BLaER1 treated with 17β-estradiol and CSF1 and Interleukin-3, amounts not matched to agents 10 nM and 100 nM (cell line): ENCODE results near the gene TVP23C.
"Not testable (repeated sequence)": the region's sequence is repeated elsewhere in the genome, so short reads cannot be mapped to it uniquely, and the experiment has no call there.

ENCODE experiments used
- H3K27ac ChIP-seq, 11 experiments: shearing (Covaris generic); formaldehyde crosslinking; 2 replicates each; pipeline ENCODE4 v1.8.1; 2022
- H3K27me3 ChIP-seq, 11 experiments: shearing (Covaris generic); formaldehyde crosslinking; 2 replicates each; pipeline ENCODE4 v1.8.1; 2022
- H3K36me3 ChIP-seq, 11 experiments: shearing (Covaris generic); formaldehyde crosslinking; 2 replicates each; pipeline ENCODE4 v1.8.1; 2022
- H3K4me1 ChIP-seq, 10 experiments: shearing (Covaris generic); formaldehyde crosslinking; 2 replicates each; pipeline ENCODE4 v1.8.1; 2022
- H3K4me2 ChIP-seq, 11 experiments: shearing (Covaris generic); formaldehyde crosslinking; 2 replicates each; pipeline ENCODE4 v1.8.1; 2022
- H3K4me3 ChIP-seq, 10 experiments: shearing (Covaris generic); formaldehyde crosslinking; 2 replicates each; pipeline ENCODE4 v1.8.1; 2022
- H3K9ac ChIP-seq, 11 experiments: shearing (Covaris generic); formaldehyde crosslinking; 2 replicates each; pipeline ENCODE4 v1.8.1; 2022
- H3K9me3 ChIP-seq, 11 experiments: shearing (Covaris generic); formaldehyde crosslinking; replicated peaks in 1 of 11; 2 replicates each; pipeline ENCODE4 v1.8.1; 2022
- H4K20me1 ChIP-seq, 11 experiments: shearing (Covaris generic); formaldehyde crosslinking; 2 replicates each; pipeline ENCODE4 v1.8.1; 2022
- Cebpa-rat ChIP-seq, 11 experiments: shearing (Covaris generic); IDR thresholded peaks; 2 replicates each; pipeline ENCODE4 v1.8.1; 2022

The TVP23C gene

DNA sequence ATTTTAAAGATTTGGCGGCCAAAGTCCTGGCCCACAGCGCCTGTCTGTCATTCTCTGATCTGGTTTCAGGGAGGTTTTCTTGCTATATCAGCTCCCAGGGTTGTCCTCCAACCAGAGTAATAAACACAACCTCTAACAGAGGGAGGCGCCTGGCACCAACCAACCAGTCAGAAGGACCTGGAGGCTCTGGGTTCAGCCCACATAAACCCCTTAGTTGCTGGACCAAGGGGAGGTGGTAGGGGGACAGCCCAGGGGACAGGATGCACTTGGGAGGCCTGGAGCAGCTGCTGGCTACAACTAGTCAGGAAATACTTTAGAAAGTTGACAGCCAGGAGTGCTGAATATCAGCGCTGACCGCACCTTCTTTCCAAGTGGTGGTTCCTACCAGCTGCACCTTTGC, 54.2 kb downstream of the TVP23C start:
- H3K4me1 ChIP-seq, result peaks cover 7 to 27% (median 14%) of the 10 kb centered on the region in 10 experiments; a peak in 18 of 20 replicates
- H3K27me3 ChIP-seq, result no peaks in the 10 kb centered on the region
- H4K20me1 ChIP-seq, result no peaks in the 10 kb centered on the region
- no peak overlapping the region for H3K9ac ChIP-seq
- no peak for TF ChIP-seq Cebpa-rat (IDR thresholded peaks at IDR 0.05)
- no peak overlapping the region for H3K27ac ChIP-seq
- no peaks in the 10 kb centered on the region for H3K9me3 ChIP-seq
- H3K36me3 ChIP-seq, result no peaks in the 10 kb centered on the region
- H3K4me3 ChIP-seq, result no peak overlapping the region
- H3K4me2 ChIP-seq, result peak overlapping the region in 1 of 11 experiments; percentile 9; a peak in 1 of 22 replicates

- Histone ChIP-seq H3K4me2 (no peak overlapping the region), H3K27me3 (no peaks in the 10 kb centered on the region), H3K9me3 (no peaks in the 10 kb centered on the region), H4K20me1 (no peaks in the 10 kb centered on the region), H3K36me3 (no peaks in the 10 kb centered on the region), H3K4me1 (peaks cover 9 to 33% (median 14%) of the 10 kb centered on the region in 10 experiments), H3K27ac (no peak overlapping the region), H3K9ac (no peak overlapping the region), H3K4me3 (no peak overlapping the region)
- no peak for TF ChIP-seq Cebpa-rat (IDR thresholded peaks at IDR 0.05)
Observed at GRCh38 chr17:15508466-15508865, 54.8 kb downstream of the TVP23C start.

- Histone ChIP-seq H3K4me2 (no peak overlapping the region), H3K4me3 (no peak overlapping the region), H3K27me3 (no peaks in the 10 kb centered on the region), H3K9me3 (no peaks in the 10 kb centered on the region), H3K36me3 (no peaks in the 10 kb centered on the region), H3K27ac (no peak overlapping the region), H3K4me1 (peaks cover 14 to 39% (median 20%) of the 10 kb centered on the region in 10 experiments), H4K20me1 (no peaks in the 10 kb centered on the region), H3K9ac (no peak overlapping the region)
- TF ChIP-seq Cebpa-rat (IDR thresholded peaks at IDR 0.05), result no peak
Observed at GRCh38 chr17:15507896-15508295, 55.4 kb downstream of the TVP23C start.

GRCh38 chr17:15507001-15507400, 56.3 kb downstream of the TVP23C start:
- H3K4me1 ChIP-seq, result peaks cover 23 to 46% (median 29%) of the 10 kb centered on the region in 10 experiments
- no peaks in the 10 kb centered on the region for H4K20me1 ChIP-seq
- H3K9me3 ChIP-seq, result no peaks in the 10 kb centered on the region
- no peaks in the 10 kb centered on the region for H3K27me3 ChIP-seq
- no peak overlapping the region for H3K27ac ChIP-seq
- no peak overlapping the region for H3K4me2 ChIP-seq
- TF ChIP-seq Cebpa-rat (IDR thresholded peaks at IDR 0.05), result no peak
- H3K4me3 ChIP-seq, result no peak overlapping the region
- H3K9ac ChIP-seq, result no peak overlapping the region
- H3K36me3 ChIP-seq, result no peaks in the 10 kb centered on the region

DNA sequence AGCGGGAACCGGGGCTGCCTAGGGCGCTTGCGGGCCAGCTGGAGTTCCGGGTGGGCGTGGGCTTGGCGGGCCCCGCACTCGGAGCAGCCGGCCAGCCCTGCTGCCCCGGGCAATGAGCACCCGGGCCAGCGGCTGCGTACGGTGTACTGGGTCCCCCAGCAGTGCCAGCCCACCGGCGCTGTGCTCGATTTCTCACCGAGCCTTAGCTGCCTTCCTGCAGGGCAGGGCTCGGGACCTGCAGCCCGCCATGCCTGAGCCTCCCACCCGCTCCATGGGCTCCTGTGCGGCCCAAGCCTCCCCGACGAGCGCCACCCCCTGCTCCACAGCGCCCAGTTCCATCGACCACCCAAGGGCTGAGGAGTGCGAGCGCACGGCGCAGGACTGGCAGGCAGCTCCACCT, 57.6 kb downstream of the TVP23C start:
- not testable (repeated sequence) for H3K4me2 ChIP-seq, H3K27me3 ChIP-seq, H3K9me3 ChIP-seq, H3K4me3 ChIP-seq, H3K36me3 ChIP-seq, H3K9ac ChIP-seq, H3K27ac ChIP-seq, H4K20me1 ChIP-seq
- peaks cover 26 to 48% (median 32%) of the 10 kb centered on the region in 10 experiments for H3K4me1 ChIP-seq

GRCh38 chr17:15503731-15504130, 59.6 kb downstream of the TVP23C start:
- no peaks in the 10 kb centered on the region for H3K27me3 ChIP-seq
- H3K4me3 ChIP-seq, result no peak overlapping the region
- H3K9ac ChIP-seq, result no peak overlapping the region
- no peaks in the 10 kb centered on the region for H4K20me1 ChIP-seq
- no peak for TF ChIP-seq Cebpa-rat (IDR thresholded peaks at IDR 0.05)
- H3K9me3 ChIP-seq, result no peaks in the 10 kb centered on the region
- no peaks in the 10 kb centered on the region for H3K36me3 ChIP-seq
- peaks cover 18 to 35% (median 23%) of the 10 kb centered on the region in 10 experiments for H3K4me1 ChIP-seq
- H3K27ac ChIP-seq, result no peak overlapping the region
- peak overlapping the region in 8 of 11 experiments; percentile 76 to 97 (median 88); a peak in 11 of 22 replicates for H3K4me2 ChIP-seq

DNA sequence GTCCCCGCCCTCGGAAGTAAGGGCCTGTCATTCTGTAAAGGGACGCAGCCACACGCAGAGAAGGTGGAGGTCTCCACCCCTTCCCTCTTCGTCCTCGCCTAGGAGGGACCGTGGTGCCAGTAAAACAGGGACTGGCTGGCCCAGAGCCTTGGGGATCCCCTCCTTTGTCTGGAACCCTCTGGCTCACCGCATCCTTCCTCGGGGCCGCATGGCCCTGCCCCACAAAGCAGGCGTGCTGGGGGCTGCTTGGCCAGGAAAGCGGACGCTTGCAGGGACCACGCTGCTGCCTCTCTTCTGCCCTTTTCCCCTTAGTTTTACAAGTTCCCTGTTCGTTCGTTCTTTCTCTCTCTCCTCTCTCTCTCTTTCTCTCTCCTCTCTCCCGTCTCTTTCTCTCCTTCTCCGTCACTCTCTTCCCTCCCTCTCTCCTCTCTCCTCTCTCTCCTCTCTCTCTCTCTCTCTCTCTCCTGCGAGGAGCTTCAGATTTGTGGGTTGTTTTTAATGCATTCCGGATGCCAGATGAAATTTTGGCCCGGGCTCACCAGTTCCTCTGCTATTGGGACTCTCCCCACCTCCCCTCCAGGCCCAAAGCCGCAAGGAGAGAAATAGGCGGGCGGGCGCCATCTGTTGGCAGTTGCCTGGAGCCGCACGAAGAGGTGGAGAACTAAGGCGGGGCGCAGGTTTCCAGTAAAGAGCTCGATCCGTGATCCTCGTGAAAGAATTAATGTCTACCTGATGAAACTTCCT, 60.7 kb downstream of the TVP23C start:
- no peak for TF ChIP-seq Cebpa-rat (IDR thresholded peaks at IDR 0.05)

GRCh38 chr17:15501793-15502192, 61.5 kb downstream of the TVP23C start:
- Histone ChIP-seq H3K4me3 (no peak overlapping the region), H3K27me3 (no peaks in the 10 kb centered on the region), H4K20me1 (no peaks in the 10 kb centered on the region), H3K4me1 (peaks cover 18 to 35% (median 23%) of the 10 kb centered on the region in 10 experiments), H3K9ac (peak overlapping the region in 2 of 11 experiments; percentile 46 to 70; a peak in 4 of 22 replicates), H3K4me2 (peak overlapping the region; percentile 76 to 97 (median 89); a peak in 21 of 22 replicates), H3K36me3 (no peaks in the 10 kb centered on the region), H3K9me3 (no peaks in the 10 kb centered on the region), H3K27ac (peak overlapping the region in 2 of 11 experiments; percentile 52 to 53; a peak in 2 of 22 replicates)
- TF ChIP-seq Cebpa-rat (IDR thresholded peaks at IDR 0.05), result no peak

More for the DNA sequence above, 60.7 kb downstream of the TVP23C start:
- no peaks in the 10 kb centered on the region for H3K27me3 ChIP-seq
- peaks cover 18 to 35% (median 23%) of the 10 kb centered on the region in 10 experiments for H3K4me1 ChIP-seq
- peak overlapping the region; percentile 46 to 72 (median 65); a peak in 20 of 22 replicates for H3K9ac ChIP-seq
- peak overlapping the region; percentile 12 to 61 (median 38); a peak in 17 of 20 replicates for H3K4me3 ChIP-seq
- peak overlapping the region in 10 of 11 experiments; percentile 26 to 70 (median 52); a peak in 17 of 22 replicates for H3K27ac ChIP-seq
- H3K4me2 ChIP-seq, result peak overlapping the region; percentile 76 to 97 (median 89)
- no peaks in the 10 kb centered on the region for H3K36me3 ChIP-seq
- no peaks in the 10 kb centered on the region for H4K20me1 ChIP-seq
- no peaks in the 10 kb centered on the region for H3K9me3 ChIP-seq

- no peak overlapping the region for H3K27ac ChIP-seq
- H3K9ac ChIP-seq, result peak overlapping the region in 1 of 11 experiments; percentile 46; a peak in 1 of 22 replicates
- no peaks in the 10 kb centered on the region for H3K9me3 ChIP-seq
- H4K20me1 ChIP-seq, result no peaks in the 10 kb centered on the region
- H3K36me3 ChIP-seq, result no peaks in the 10 kb centered on the region
- H3K4me2 ChIP-seq, result peak overlapping the region in 6 of 11 experiments; percentile 86 to 97 (median 90); a peak in 6 of 22 replicates
- no peak overlapping the region for H3K4me3 ChIP-seq
- no peaks in the 10 kb centered on the region for H3K27me3 ChIP-seq
- no peak for TF ChIP-seq Cebpa-rat (IDR thresholded peaks at IDR 0.05)
- H3K4me1 ChIP-seq, result peaks cover 18 to 35% (median 23%) of the 10 kb centered on the region in 10 experiments
Observed at GRCh38 chr17:15501282-15501681, 62.0 kb downstream of the TVP23C start.
